WERI-Rb-1 (cell line): Measurements from ENCODE around the gene CEBPB.
"Not testable (repeated sequence)": the region's sequence is repeated elsewhere in the genome, so short reads cannot be mapped to it uniquely, and the experiment has no call there.

Experiments
- DNase-seq: peaks from one replicate; pipeline ENCODE4 v3.0.0-alpha.2; 2020
- H3K27ac ChIP-seq: fragments of 250-450 bp; sonication (Bioruptor Pico); 2 replicates; pipeline ENCODE4 v1.5.1; 2020; ENCODE audit warnings: mild to moderate bottlenecking, moderate library complexity
- H3K27me3 ChIP-seq: fragments of 250-450 bp; sonication (Bioruptor Pico); 2 replicates; pipeline ENCODE4 v1.5.1; 2021; ENCODE audit warnings: mild to moderate bottlenecking, low read depth, moderate library complexity; ENCODE audit not compliant: insufficient read depth, severe bottlenecking
- H3K36me3 ChIP-seq: fragments of 250-450 bp; sonication (Bioruptor Pico); 2 replicates; pipeline ENCODE4 v1.5.1; 2020; ENCODE audit warnings: mild to moderate bottlenecking, moderate library complexity
- H3K4me3 ChIP-seq: 2 replicates; pipeline ENCODE4 v1.5.1; 2011; ENCODE audit warnings: low read depth, mild to moderate bottlenecking, control low read depth, low read length
- H3K9me3 ChIP-seq: fragments of 250-450 bp; sonication (Bioruptor Pico); 2 replicates; pipeline ENCODE4 v1.5.1; 2021; ENCODE audit warnings: mild to moderate bottlenecking, moderate library complexity; ENCODE audit not compliant: severe bottlenecking
- CTCF ChIP-seq: IDR thresholded peaks from 2 replicates; pipeline ENCODE4 v1.5.1; 2011; ENCODE audit warnings: low read depth, mild to moderate bottlenecking, control low read depth, inconsistent platforms, low read length

Gene CEBPB

DNA sequence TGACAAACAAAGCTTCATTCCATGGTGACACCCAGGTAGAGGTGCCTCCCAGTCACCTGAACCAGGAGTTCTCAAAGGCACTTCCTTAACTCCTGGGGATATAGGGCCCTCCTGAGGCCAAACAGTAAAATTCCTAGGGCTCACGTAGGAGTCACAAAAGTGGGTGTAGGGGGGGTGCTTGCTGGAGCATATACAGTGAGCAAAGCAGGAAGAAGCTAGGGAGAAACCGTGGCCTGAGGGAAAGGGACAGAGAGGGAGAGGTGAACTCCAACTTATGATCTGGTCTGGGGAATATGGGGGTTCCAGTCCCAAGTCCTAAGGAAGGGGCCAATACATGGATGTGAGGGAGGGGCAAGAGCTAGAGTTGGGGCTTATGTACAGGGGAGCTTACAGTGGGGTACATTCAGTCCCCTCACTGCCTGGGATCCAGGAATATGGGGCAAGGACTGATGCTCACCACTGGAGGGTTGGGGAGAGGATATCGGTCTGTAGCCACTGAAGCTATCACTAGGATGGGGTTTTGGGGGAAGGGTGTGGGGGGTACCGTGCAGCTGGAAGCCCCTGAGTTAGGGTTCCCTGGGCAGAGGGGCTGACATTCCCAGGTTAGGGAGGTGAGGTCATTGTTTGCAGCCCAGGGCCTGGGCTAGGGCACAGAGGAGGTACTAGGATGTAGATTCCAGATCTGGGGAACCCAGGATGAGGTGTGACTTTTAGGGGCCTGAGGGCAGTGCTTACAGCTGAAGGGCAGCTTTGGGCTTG is 38.1 kb upstream of the CEBPB start:
- no peak for DNase-seq
- Histone ChIP-seq H3K36me3 (peaks cover 12% of the 10 kb centered on the region), H3K27me3 (no peaks in the 10 kb centered on the region), H3K4me3 (peak overlapping the region; percentile 80), H3K27ac (no peak overlapping the region; the same call in 1 of the 2 replicates), H3K9me3 (no peaks in the 10 kb centered on the region)
- TF ChIP-seq CTCF, result no peak

GRCh38 chr20:50153153-50153499 is 37.5 kb upstream of the CEBPB start:
- Histone ChIP-seq H3K27ac (peak overlapping the region; percentile 73), H3K27me3 (no peaks in the 10 kb centered on the region), H3K9me3 (no peaks in the 10 kb centered on the region), H3K4me3 (peak overlapping the region; percentile 80), H3K36me3 (peaks cover 6% of the 10 kb centered on the region)
- no peak for TF ChIP-seq CTCF
- no peak for DNase-seq

- peak; percentile 86 for DNase-seq
- peak within 1 kb of the TSS; percentile 80 for H3K4me3 ChIP-seq
Measured at GRCh38 chr20:50153500-50154377, 36.9 kb upstream of the CEBPB start, which contains the start of gene PEDS1. TSS of gene PEDS1 (minus strand) at chr20:50153723. CDS start at chr20:50153637, 86 bp downstream.

DNA sequence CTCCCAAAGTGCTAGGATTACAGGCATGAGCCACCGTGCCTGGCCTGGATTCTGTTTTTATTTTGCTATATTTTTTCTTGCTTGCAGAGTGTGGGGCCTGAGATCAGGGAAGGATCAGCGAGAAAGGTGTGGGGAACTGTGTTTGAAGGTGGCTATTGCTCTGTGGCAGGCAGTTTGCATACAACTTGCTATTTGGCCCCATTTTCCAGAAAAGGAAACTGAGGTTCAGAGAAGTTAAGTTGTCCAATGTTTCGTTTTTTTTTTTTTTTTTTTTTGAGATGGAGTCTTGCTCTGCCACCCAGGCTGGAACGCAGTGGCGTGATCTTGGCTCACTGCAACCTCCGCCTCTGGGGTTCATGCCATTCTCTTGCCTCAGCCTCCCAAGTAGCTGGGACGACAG is 29.1 kb upstream of the CEBPB start:
- not testable (repeated sequence) for H3K36me3 ChIP-seq, DNase-seq, H3K27ac ChIP-seq, H3K9me3 ChIP-seq, H3K27me3 ChIP-seq, H3K4me3 ChIP-seq

More at GRCh38 chr20:50153500-50154377, 36.9 kb upstream of the CEBPB start, which contains the start of gene PEDS1:
- Histone ChIP-seq H3K27me3 (no peaks in the 10 kb centered on the region), H3K9me3 (no peaks in the 10 kb centered on the region), H3K36me3 (no peaks in the 10 kb centered on the region; the same call in none of the 2 replicates), H3K27ac (peak within 1 kb of the TSS; percentile 73)
- no peak for TF ChIP-seq CTCF

- no peak for TF ChIP-seq CTCF
- DNase-seq, result no peak
- Histone ChIP-seq H3K27me3 (no peaks in the 10 kb centered on the region), H3K4me3 (no peak overlapping the region), H3K36me3 (no peaks in the 10 kb centered on the region), H3K27ac (no peak overlapping the region), H3K9me3 (no peaks in the 10 kb centered on the region)
Measured at GRCh38 chr20:50163570-50164317, 26.9 kb upstream of the CEBPB start.
